T follicular helper cell (primary cell): ENCODE data around the gene SPP1.
"Not testable (repeated sequence)": the region's sequence is repeated elsewhere in the genome, so short reads cannot be mapped to it uniquely, and the experiment has no call there.

Source experiments
- DNase-seq: peaks from one replicate; pipeline ENCODE4 v3.0.0-alpha.2; 2020; ENCODE audit warnings: low read depth
- total RNA-seq, 2 experiments: gene quantifications; one replicate each; lab custom pipeline; 2026; lab: John Stamatoyannopoulos, UW

Gene SPP1
- total RNA-seq = 0 to 0.48 reads per million in 2 experiments

DNA sequence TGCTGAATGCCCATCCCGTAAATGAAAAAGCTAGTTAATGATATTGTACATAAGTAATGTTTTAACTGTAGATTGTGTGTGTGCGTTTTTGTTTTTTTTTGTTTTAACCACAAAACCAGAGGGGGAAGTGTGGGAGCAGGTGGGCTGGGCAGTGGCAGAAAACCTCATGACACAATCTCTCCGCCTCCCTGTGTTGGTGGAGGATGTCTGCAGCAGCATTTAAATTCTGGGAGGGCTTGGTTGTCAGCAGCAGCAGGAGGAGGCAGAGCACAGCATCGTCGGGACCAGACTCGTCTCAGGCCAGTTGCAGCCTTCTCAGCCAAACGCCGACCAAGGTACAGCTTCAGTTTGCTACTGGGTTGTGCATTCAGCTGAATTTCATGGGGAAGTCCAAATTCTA lies at the start of gene SPP1:
Gene SPP1, plus strand, starts transcription at position 249 of the 400 bp plus-strand sequence. CDS start 1,182 bp downstream, outside the sequence.
- no peak for DNase-seq

DNA sequence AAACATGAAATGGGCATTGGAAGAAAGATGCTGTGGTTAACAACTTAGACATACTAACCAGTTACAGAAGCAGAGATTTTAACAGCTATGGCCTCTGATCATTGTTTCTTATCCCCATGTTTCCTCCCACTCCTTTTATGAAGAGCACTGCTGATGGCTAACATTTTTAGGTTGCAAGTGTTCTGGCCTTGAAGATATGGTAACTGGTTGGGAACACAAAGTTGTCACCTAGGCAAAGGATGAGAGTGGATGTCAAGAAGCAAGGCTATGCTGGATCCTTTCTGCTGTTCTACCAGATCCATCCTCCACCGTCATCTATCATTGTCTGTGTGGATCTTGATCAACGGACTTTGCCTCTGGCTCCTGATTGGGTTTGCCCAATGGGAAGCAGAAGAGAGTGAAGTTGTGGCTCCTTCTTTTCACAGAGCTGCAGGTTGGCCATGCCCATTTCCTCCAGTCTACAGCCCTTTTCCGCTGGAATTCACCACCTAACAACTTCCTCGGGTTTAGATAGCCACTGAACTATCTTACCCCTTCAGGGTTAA lies 48.9 kb upstream of the SPP1 start:
- DNase-seq = no peak

DNA sequence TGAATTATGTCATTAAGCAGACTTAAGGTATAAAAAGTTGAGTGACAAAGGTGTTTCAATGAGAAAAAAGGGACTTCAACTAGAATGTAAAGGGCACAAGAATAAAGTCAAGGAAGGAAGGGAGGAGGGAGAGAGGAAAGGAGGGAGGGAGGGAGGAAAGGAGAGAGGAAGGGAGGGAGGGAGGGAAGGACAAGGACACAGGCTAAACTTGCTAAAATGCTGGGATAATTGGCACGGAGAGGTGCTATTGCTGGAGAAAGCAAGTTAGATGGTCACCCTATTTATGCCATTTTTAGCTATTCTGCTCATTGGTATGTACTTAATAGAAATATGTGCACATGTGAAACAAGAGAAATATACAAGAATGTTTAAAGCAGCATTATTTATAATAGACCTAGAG lies 44.9 kb upstream of the SPP1 start:
- DNase-seq = no peak

DNA sequence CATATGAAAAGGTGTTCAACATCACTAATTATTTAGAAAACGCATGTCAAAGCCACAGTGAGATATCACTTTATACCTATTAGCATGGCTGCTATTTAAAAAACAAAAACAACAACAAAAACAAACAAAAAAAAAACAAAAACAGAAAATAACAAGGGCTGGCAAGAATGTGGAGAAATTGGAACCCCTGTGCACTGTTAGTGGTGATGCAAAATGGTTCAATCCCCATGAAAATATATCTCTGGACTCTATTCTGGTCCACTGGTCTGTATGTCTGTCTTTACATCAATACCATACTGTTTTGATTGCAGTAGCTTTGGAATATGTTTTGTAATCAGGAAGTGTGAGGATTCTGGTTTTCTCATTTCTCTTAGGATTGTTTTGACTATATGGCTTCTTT lies 43.6 kb upstream of the SPP1 start:
- DNase-seq = no peak

DNA sequence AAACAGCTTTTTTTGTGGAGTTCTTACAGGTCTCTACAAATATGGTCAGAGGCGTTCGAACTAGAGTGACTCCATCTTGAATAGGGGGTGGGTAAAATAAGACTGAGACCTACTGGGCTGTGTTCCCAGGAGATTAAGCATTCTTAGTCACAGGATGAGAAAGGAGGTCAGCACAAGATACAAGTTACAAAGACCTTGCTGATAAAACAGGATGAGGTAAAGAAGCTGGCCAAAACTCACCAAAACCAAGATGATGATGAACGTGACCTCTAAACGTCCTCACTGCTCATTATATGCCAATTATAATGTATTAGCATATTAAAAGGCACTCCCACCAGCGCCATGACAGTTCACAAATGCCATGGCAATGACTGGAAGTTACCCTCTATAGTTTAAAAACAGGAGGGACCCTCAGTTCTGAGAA lies 42.8 kb upstream of the SPP1 start:
- no peak for DNase-seq

DNA sequence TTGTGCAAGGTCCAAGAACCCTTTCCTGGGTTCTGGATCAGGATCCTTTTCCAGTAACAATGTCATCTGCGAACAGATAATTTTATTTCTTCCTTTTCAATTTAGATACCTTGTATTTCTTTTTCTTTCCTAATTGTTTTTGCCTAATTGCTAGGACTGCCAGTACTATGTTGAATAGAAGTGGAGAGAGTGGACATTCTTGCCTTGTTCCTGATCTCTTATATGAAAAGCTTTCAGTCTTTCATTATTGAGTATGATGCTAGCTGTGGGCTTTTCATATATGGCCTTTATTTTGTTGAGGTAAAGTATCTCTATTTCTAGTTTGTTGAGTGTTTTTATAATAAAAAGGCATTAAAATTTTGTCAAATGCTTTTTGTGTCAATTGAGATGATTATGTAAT lies 42.2 kb upstream of the SPP1 start:
- DNase-seq = no peak

DNA sequence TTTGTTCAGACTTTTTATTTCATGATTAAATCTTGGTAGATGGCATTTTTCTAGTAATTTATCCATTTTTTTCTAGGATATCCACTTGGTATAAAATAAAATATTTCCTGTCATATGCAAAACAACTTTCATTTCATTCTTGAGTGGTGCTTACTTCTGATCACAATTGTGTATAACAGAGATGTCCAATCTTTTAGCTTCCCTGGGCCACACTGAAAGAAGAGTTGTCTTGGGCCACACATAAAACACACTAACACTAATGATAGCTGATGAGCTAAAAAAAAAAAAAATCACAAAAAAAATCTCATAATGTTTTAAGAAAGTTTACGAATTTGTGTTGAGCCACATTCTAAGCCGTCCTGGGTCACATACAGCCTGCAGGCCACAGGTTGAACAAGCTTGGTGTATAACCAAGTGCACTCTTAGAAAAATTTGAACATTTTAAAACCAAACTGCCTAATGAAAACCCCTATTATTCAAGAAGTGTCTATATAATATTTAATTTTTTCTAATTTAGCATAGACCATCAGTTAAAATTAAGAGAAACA lies 41.3 kb upstream of the SPP1 start:
- no peak for DNase-seq

DNA sequence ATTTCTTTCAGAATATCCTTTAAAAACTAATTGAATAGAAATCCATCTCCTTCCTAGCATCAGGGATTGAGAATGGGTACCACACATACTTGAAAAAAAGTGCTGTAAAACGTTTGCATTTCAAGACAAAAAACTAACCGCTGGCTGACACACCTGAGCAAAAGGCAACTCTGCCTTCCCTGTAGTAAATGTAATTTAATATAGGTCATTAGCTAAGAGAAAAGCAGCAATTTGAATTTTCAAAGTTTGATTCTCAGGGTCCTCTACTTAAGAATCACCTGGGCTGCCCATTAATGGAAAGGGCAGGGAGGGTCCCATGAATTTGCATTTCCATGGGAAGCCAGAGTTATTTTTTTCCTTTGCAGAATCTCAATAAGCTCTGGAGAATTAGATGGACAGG lies 40.5 kb upstream of the SPP1 start:
- no peak for DNase-seq

DNA sequence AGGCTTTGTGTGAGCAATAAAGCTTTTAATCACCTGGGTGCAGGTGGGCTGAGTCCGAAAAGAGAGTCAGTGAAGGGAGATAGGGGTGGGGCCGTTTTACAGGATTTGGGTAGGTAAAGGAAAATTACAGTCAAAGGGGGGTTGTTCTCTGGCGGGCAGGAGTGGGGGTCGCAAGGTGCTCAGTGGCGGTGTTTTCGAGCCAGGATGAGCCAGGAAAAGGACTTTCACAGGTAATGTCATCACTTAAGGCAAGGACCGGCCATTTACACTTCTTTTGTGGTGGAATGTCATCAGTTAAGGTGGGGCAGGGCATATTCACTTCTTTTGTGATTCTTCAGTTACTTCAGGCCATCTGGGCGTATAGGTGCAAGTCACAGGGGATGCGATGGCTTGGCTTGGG lies 39.6 kb upstream of the SPP1 start:
- DNase-seq = not testable (repeated sequence)

DNA sequence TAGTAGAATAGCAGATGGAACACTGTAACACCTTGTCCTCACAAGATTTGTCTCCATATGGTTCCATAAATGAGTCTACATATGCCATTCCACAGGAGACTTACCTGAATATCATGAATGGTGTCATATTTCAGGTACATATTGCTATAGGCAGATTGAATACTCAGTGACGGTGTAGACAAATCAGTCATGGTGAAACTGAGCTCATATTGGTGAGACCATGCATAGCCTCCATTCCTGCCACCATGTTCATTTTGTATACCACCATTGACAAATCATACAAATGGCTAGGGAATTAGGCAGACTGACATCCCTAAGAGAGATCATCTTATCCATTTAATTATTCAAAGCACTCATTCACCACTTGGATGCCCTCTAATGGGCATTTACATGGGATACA lies 38.0 kb upstream of the SPP1 start:
- no peak for DNase-seq

DNA sequence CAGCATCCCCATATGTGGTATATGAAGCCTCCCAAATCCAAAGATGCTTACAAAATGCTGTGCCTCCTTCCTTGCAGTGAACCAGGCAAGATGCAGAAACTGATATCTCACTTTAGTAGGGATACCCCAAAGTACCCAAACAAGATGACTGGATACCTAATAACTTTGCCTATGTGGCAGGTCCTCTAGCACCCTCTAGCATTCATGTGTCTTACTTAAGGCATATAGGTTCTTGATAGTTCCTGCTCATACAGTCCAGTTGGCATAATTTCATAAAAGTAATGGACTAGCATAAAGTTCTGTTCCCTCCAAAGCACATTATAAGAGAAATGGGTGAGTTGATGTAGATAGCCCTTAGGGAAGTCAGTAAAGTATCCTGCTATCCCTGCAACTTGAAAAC lies 36.8 kb upstream of the SPP1 start:
- no peak for DNase-seq

DNA sequence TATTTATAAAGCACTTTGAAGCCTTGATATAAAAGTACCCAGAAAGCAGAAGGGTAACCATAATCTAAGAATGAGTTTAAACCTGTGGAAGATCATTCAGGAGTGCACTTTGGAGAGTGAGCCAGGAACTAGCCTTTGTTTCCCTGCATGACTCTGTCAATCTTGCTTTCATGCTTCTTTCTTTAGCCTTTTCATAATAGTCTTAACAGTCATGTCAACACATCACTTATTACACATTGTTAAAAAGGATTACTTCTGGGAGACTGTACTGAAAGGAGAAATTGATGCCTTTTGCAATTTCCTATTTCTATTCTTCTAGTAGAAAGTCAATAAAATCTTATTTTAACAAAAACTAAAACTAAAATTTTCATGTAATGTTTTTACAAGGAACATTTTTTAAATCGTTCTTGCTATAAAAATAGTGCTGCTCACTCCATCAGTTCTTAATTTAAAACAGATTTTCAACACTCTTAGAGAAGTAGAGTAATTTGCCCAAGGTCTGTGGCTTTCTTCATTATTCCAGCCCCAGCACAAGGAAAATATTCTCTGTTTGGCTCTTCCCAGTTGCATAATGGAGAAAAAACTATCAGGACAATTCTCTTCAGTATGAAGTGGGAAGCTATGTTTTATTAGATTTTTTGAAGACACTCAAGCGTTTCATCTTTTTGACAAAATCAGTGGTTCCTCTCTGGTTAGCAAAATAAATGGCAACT lies 35.4 kb upstream of the SPP1 start:
- DNase-seq = no peak

DNA sequence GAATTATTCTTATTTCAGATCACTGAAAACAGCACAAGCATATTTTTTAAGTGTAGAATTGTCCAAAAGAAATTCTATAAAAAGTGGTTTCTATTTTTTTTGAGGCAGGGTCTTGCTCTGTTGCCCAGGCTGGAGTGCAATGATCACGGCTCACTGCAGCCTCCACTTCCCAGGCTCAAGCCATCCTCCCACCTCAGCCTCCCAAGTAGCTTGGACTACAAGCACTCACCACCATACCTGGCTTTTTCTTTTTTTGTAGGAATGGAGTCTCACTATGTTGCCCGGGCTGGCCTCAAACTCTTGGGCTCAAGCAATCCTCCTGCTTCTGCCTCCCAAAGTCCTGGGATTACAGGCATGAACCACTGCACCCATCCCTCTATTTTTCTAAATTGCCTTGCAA lies 34.7 kb upstream of the SPP1 start:
- DNase-seq = not testable (repeated sequence)

DNA sequence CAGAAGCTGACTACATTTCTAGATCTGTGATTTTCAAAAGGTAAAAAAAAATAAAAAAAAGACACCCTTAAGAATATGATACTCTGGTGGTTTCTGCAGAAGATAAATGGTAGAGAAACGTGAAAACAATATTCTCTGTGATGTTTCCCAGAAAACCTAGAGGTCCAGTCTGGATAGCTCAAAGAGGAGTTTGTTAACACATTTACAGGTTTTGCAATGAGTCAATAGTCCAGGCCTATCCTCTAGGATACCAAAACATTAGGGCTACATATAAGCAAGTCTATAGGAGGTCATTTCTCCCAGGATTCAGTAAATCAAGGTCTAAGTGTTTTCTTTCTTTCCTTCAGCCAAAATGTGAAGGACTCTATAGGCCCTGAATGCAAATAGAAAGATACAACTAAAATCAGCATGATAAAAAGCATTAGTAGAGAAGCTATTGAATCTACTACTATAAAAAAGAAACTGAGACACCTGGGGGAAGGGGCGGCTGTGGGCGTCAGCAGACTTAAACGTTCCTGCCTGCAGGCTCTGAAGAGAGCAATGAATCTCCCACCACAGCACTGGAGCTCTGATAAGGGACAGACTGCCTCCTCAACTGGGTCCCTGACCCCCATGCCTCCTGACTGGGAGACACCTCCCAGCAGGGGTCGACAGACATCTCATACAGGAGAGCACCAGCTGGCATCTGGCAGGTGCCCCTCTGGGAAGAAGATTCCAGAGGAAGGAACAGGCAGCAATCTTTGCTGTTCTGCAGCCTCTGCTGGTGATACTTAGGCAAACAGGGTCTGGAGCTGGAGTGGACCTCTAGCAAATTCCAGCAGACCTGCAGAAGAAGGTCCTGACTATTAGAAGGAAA lies 33.7 kb upstream of the SPP1 start:
- DNase-seq = no peak

DNA sequence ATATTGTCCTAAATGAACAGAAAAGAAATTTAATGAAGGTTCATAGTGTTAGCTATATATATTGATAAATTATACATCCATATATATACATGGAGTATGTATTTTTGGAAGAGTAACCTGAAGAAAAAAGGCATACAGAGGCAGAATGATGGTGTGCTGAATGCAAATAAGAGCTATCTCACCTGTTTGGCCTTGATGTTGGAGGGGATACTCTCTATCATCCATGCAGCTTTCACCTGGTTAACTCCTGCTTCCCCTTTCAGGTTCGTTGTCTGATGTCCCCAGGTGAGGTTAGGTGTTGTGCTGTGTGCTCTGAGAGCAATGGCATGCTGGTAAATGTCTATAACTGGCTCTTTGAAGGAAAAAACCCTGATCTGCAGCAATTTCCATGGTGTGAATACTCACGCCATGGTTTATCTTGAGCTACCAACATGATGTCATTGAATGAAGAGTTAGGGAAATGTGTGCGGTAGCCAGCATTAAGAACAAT lies 31.8 kb upstream of the SPP1 start:
- no peak for DNase-seq

DNA sequence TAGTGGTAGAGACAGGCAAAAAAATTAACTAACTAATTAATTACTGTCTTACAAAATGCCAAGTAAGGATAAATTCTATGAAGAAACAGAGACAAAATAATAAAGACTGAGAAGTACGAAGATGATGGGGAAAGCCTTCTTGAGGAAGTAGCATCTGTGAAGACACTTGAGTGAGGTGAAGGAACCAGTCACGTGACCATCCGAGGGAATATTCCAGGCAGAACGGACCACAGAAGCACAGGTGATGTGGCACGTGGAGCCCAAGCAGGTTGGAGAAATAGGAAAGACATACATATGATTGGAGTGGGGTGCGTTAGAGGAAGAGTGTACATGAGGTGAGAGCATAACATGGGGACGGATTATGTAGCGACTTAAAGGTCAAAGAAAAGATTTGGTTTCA lies 30.5 kb upstream of the SPP1 start:
- no peak for DNase-seq

DNA sequence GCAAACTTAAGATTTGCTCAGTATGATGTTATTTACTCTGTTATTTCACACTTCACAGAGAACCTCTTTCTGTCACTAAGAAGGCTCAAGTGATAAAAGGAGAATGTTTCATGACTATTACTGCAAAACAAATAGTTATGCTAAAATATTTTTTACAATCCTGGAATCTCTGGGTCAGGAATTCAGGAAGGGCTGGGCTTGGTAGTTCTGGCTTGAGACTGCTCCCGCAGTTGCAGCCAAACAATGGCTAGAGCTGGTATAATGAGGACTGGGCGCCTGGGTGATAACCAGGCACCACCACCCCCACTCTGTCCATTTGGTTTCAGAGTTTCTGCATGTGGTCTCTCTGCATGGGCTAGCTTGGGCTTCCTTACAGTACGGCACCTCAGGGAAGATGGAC lies 28.7 kb upstream of the SPP1 start:
- no peak for DNase-seq

DNA sequence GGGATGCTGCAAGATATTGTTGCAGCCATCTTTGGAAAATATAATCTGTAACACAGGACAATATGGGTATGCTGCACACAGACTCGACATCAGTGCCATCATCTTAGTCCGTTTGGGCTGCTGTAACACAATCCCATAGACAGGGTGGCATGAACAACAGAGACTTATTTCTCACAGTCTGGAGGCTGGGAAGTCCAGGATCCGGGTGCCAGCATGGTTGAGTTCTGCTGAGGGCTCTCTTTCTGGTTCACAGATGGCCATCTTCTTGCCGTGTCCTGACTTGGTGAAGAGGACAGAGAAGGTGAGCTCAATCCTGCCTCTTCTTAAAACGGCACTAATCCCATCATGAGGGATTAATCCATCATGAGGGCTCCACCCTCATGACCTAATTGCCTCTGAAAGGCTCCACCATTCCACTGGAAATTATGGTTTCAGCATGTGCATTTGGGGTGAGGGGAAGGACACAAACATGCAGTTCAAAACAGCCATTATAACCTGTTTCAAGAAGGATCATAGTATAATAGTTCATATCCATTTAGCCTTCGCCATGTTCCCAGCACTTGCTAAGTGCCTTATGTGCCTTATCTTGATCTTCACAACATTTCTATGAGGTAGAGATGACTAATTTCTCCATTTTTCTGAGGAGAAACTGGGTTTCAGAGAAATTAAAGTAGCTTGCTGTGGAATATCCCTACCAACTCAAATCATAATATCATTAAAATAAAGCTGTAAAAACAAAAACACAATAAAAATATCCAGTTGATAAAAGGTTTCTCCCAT lies 27.9 kb upstream of the SPP1 start:
- DNase-seq = no peak

DNA sequence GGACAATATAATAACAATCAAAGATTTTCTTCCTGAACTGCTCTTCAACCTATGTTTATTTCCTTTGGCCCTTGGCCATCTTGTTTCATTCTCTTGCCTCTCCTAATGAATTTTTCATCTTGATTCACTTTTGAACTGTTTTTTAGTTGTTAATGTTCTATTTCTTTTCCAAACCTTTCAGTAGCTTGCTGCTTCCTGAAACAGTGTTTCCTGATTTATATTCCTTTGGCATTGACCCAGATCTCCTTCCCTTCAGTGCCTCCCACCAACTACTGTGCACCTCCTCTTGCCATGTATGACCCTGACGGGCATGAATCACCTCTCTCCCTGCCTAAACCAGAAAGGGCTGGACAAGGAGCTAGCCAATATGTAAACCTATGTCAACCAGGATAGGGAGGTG lies 25.6 kb upstream of the SPP1 start:
- no peak for DNase-seq

DNA sequence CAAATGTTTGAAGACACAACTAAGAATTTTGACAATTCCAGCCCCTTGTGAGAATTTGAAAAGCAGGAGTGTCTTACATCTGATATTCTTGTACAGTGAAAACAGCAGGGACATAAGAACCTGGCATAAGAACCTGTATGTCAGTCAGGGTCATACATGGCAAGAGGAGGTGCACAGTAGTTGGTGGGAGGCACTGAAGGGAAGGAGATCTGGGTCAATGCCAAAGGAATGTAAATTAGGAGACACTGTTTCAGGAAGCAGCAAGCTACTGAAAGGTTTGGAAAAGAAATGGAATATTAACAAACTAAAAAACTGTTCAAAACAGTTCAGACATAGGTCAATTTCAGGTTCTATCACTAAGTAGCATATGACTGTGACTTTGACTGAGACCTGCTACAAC lies 25.0 kb upstream of the SPP1 start:
- DNase-seq = no peak

DNA sequence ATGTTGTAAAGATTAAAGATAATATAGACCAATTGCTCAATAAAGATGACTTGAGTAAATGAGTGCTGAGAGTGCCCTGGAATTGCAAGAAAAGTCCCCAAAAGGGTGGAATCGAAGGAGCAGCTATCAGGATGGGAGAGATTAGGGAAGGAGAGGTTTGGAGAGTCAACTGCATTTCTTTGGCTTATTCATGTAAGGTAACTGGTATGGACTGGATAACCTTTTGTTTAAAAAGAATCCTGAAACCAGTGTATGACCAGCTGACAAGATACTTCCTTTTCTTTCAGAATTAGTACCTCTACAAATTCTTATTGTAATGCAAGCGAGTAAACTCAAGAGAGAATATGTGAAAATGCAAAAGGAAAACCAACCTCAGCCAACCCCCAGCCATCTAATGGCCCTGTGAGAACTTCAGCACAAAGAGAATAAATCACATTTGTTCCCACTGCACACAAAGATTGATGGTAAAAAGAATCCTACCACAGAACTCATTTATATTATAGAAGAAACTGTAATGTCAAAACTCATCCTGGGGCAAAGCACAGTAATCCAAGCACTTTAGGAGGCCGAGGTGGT lies 24.5 kb upstream of the SPP1 start:
- DNase-seq = no peak
